ENCODE data around the gene CFAP61. TPM values are rescaled to one million over a fixed set of nuclear protein-coding genes. Genes with fewer than 3 reads are reported as not detected.
A peak's percentile ranks its signal among the peaks of the same experiment; 100 is the strongest.

The CFAP61 gene
- total RNA-seq, 4 donors from 2014 or later: 0.19 to 1.4 (median 1.1) TPM

- intact Hi-C loops (cut with DNase I; ENCODE audit: low total_unique reads): no loop called here
- TF ChIP-seq POLR2A (IDR thresholded peaks at IDR 0.05) (no peak), CTCF (IDR thresholded peaks at IDR 0.05) (no peak)
- H3K4me3 ChIP-seq (ENCODE audit: low read depth, poor library complexity, severe bottlenecking): no peak overlapping the region
- peak in 1 of 2 donors; percentile 19 for DNase-seq (ENCODE audit: low spot score in 2 of 2)
- 87 to 90% methylated on average over 15 of the region's 15 CpGs for WGBS, 2 donors
These were observed 251.4 kb downstream of the CFAP61 start for GRCh38 chr20:20303742-20304141.

GRCh38 chr20:20304942-20305341 is 252.6 kb downstream of the CFAP61 start:
- WGBS, 2 donors: 89 to 90% methylated on average over 11 of the region's 11 CpGs
- intact Hi-C loops (cut with DNase I; ENCODE audit: low total_unique reads): no loop called here
- DNase-seq (ENCODE audit: low spot score in 2 of 2): no peak
- TF ChIP-seq POLR2A (IDR thresholded peaks at IDR 0.05): no peak
- TF ChIP-seq CTCF (IDR thresholded peaks at IDR 0.05): no peak
- H3K4me3 ChIP-seq (ENCODE audit: low read depth, poor library complexity, severe bottlenecking): no peak overlapping the region

- TF ChIP-seq POLR2A (IDR thresholded peaks at IDR 0.05): no peak
- H3K4me3 ChIP-seq (ENCODE audit: low read depth, poor library complexity, severe bottlenecking): no peak overlapping the region
- intact Hi-C loops (cut with DNase I; ENCODE audit: low total_unique reads): no loop called here
- no peak for DNase-seq (ENCODE audit: low spot score in 2 of 2)
- WGBS, 2 donors: 87 to 89% methylated on average over 3 of the region's 3 CpGs
These were observed 260.2 kb downstream of the CFAP61 start for GRCh38 chr20:20312562-20312961.

- no peak for TF ChIP-seq CTCF (IDR thresholded peaks at IDR 0.05)
- no peak for TF ChIP-seq POLR2A (IDR thresholded peaks at IDR 0.05)
- 49% methylated on average over 4 of the region's 4 CpGs for WGBS, 2 donors
- intact Hi-C loops (cut with DNase I; ENCODE audit: low total_unique reads): no loop called here
- DNase-seq (ENCODE audit: low spot score in 2 of 2): peak in 1 of 2 donors; percentile 69
- no peak overlapping the region for H3K4me3 ChIP-seq (ENCODE audit: low read depth, poor library complexity, severe bottlenecking)
These were observed 264.9 kb downstream of the CFAP61 start for GRCh38 chr20:20317195-20317594.

GRCh38 chr20:20317621-20318364 is 265.5 kb downstream of the CFAP61 start:
- TF ChIP-seq CTCF (IDR thresholded peaks at IDR 0.05) (no peak), POLR2A (IDR thresholded peaks at IDR 0.05) (no peak)
- 52 to 62% methylated on average over 13 of the region's 13 CpGs for WGBS, 2 donors
- DNase-seq (ENCODE audit: low spot score in 2 of 2): peak in 1 of 2 donors; percentile 84
- intact Hi-C loops (cut with DNase I; ENCODE audit: low total_unique reads): no loop called here
- no peak overlapping the region for H3K4me3 ChIP-seq (ENCODE audit: low read depth, poor library complexity, severe bottlenecking)

- no peak for TF ChIP-seq CTCF (IDR thresholded peaks at IDR 0.05)
- TF ChIP-seq POLR2A (IDR thresholded peaks at IDR 0.05): no peak
- intact Hi-C loops (cut with DNase I; ENCODE audit: low total_unique reads): no loop called here
- DNase-seq (ENCODE audit: low spot score in 2 of 2): peak; percentile 54 to 83
- H3K4me3 ChIP-seq (ENCODE audit: low read depth, poor library complexity, severe bottlenecking): no peak overlapping the region
- WGBS, 2 donors: 55 to 60% methylated on average over 9 of the region's 9 CpGs
These were observed 266.2 kb downstream of the CFAP61 start for GRCh38 chr20:20318365-20319161.
